Activated CD8-positive, alpha-beta T cell treated with anti-CD3 and anti-CD28 coated beads, Interleukin-2, amount 10 ng/mL, durations not matched to agents 7 days and 5 days (primary cell): ENCODE data around the gene SLC47A1. TPM values are rescaled to one million over a fixed set of nuclear protein-coding genes. Genes with fewer than 3 reads are reported as not detected.
A peak's percentile ranks its signal among the peaks of the same experiment; 100 is the strongest.
"Not testable (repeated sequence)": the region's sequence is repeated elsewhere in the genome, so short reads cannot be mapped to it uniquely, and the experiment has no call there.

Experiments
- ATAC-seq: fragments of 150-1000 bp; cut with Tn5 transposase; one replicate; pipeline ENCODE4 v1.10.0; 2021; ENCODE audit warnings: moderate library complexity
- CTCF ChIA-PET: fragments of 350-600 bp; sonication (Branson Sonifier 250); formaldehyde crosslinking; loops from one replicate; lab custom pipeline; 2021; ENCODE audit warnings: antibody characterized with exemption; lab: Charles Lee
- POLR2A ChIA-PET: fragments of 350-600 bp; sonication (Branson Sonifier 250); formaldehyde crosslinking; loops from one replicate; lab custom pipeline; 2021; ENCODE audit warnings: antibody characterized with exemption; lab: Charles Lee
- DNase-seq: peaks from one replicate; pipeline ENCODE4 v3.0.0-alpha.2; 2020
- H3K27ac Mint-ChIP-seq: one replicate; pipeline ENCODE4 v1.8.0; 2021; ENCODE audit warnings: mild to moderate bottlenecking, mixed read lengths
- H3K27me3 Mint-ChIP-seq: one replicate; pipeline ENCODE4 v1.8.0; 2021; ENCODE audit warnings: low read depth, mixed read lengths
- H3K36me3 Mint-ChIP-seq: one replicate; pipeline ENCODE4 v1.8.0; 2021; ENCODE audit warnings: low read depth, mixed read lengths
- H3K4me1 Mint-ChIP-seq: one replicate; pipeline ENCODE4 v1.8.0; 2021; ENCODE audit warnings: low read depth, mixed read lengths
- H3K4me3 Mint-ChIP-seq: one replicate; pipeline ENCODE4 v1.8.0; 2021; ENCODE audit warnings: mild to moderate bottlenecking, mixed read lengths
- H3K9me3 Mint-ChIP-seq: one replicate; pipeline ENCODE4 v1.8.0; 2022; ENCODE audit warnings: mixed read lengths; ENCODE audit not compliant: insufficient read depth
- total RNA-seq, 2 experiments: library from RNA; stranded (reverse); gene quantifications; one replicate each; pipeline ENCODE4 v1.2.3, GENCODE V29; 2021

The SLC47A1 gene
- total RNA-seq, 2 experiments from 2014 or later: not detected

DNA sequence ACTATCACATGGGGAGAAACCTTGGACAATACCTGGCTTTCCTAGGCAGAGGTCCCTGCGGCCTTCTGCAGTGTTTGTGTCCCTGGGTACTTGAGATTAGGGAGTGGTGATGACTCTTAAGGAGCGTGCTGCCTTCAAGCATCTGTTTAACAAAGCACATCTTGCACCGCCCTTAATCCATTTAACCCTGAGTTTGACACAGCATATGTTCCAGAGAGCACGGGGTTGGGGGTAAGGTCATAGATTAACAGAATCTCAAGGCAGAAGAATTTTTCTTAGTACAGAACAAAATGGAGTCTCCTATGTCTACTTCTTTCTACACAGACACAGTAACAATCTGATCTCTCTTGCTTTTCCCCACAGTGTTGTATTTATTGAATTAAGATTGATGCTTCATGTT is 28.1 kb upstream of the SLC47A1 start:
- H3K9me3 Mint-ChIP-seq, H3K36me3 Mint-ChIP-seq, H3K4me3 Mint-ChIP-seq, POLR2A ChIA-PET, H3K27me3 Mint-ChIP-seq, CTCF ChIA-PET, H3K4me1 Mint-ChIP-seq, DNase-seq, ATAC-seq, H3K27ac Mint-ChIP-seq: not testable (repeated sequence)

DNA sequence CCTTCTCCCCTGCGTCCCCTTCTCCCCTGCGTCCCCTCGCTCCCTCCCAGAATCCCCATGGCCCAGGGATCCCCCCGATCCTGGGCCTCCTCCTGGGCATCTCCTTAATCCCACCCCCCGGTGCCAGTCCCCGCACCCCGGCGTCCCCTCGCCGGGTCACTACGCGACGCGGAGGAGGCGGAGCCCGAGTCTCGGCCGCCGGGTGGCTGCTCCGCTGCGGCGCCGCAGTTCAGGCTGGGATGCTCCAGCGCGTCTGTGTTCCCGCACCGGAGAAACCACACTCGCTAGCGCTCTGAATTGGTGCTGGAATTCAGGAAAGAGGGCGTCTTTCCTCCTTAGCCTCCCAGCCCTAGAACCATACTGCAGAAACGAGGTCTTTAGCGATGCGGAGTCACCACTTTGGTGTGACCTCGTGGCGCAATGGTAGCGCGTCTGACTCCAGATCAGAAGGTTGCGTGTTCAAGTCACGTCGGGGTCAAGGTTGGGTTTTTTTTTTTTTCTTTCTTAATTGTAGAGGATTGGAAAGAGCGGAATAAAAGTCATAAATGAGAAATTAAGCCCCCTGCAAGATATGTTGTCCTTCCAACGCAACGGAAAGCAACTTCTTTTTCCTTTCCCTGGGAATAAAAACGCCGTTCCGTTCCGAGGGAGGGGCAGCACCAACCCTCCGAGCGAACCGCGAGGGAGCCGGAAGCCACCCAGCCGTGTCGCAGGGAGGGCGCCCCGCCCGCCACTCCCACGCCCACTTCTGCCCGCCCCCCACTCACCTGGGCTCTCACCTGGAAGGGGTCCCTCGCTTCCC is 25.7 kb upstream of the SLC47A1 start:
- peak overlapping the region; percentile 84 for H3K27ac Mint-ChIP-seq
- peak overlapping the region; percentile 83 for H3K4me3 Mint-ChIP-seq
- peaks cover 10% of the 10 kb centered on the region for H3K27me3 Mint-ChIP-seq
- H3K4me1 Mint-ChIP-seq: peaks cover 8% of the 10 kb centered on the region
- peak; percentile 84 for DNase-seq
- POLR2A ChIA-PET: no interaction called here
- CTCF ChIA-PET: no interaction called here
- peak; percentile 85 for ATAC-seq
- no peaks in the 10 kb centered on the region for H3K9me3 Mint-ChIP-seq
- peaks cover 2% of the 10 kb centered on the region for H3K36me3 Mint-ChIP-seq

DNA sequence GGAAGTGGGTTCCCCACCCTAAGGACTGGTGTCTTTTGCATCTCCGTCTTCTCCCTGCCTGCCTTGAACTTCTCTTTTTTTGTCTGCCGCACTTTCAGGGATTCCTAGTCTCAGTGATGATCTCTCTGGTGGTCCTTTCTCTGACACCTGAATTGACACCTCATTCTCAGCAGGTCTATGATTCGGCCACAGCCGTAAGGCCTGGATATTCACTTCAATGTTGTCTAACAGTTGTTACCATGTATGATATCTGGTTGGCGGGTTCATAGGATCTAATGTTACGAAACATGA is 25.1 kb upstream of the SLC47A1 start:
- Mint-ChIP-seq H3K27ac (peak overlapping the region; percentile 40), H3K27me3 (peaks cover 10% of the 10 kb centered on the region), H3K9me3 (no peaks in the 10 kb centered on the region), H3K36me3 (peaks cover 2% of the 10 kb centered on the region), H3K4me3 (peak overlapping the region; percentile 83), H3K4me1 (peaks cover 8% of the 10 kb centered on the region)
- no peak for DNase-seq
- POLR2A ChIA-PET: no interaction called here
- CTCF ChIA-PET: no interaction called here
- no peak for ATAC-seq

DNA sequence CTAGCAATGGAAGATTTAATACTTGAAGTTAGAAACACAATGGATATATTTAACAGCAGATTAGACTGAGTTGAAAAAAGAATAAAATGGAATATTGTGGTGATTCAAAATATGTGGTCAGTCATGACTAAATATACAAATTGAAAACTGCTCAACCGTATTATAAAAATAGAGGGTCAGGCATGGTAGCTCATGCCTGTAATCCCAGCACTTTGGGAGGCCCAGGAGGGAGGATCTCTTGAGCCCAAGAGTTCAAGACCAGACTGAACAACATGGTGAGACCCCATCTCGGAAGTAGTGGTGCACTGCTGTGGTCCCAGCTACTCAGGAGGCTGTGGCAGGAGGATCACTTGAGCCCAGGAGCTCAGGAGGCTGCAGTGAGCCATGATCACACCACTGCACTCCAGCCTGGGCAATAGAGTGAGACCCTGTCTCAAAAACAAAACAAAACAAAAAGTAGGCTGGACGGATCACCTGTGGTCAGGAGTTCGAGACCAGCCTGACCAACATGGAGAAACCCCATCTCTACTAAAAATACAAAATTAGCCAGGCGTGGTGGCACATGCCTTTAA is 24.3 kb upstream of the SLC47A1 start:
- DNase-seq, H3K27ac Mint-ChIP-seq, H3K36me3 Mint-ChIP-seq, H3K27me3 Mint-ChIP-seq, H3K4me3 Mint-ChIP-seq, H3K9me3 Mint-ChIP-seq, POLR2A ChIA-PET, ATAC-seq: not testable (repeated sequence)
- CTCF ChIA-PET: interaction anchor here (0.7 kb wide), 1 partner anchor 144 kb away, joined by 3 read pairs; no protein-coding TSS in a partner anchor
- H3K4me1 Mint-ChIP-seq: peaks cover 13% of the 10 kb centered on the region

DNA sequence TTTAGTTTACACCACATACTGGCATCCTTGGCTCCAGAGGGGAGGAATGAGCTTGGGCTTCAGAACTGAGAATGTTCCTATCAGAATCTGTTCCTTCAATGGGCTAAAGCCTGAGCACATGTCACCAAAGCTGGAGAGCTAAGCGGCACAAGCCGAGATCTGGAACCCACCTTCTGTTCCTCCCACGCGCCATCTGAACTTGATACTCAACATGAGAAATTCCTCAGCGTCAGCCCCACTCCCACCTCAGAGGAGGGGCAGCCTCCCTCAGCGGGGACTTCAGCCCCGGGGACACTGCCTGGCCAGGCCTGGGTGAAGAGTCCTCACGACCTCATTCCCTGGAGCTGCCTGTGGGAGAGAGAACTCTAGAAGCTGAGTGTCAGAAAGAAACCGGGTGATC is 22.8 kb upstream of the SLC47A1 start:
- POLR2A ChIA-PET: no interaction called here
- Mint-ChIP-seq H3K4me1 (peaks cover 13% of the 10 kb centered on the region), H3K9me3 (no peaks in the 10 kb centered on the region), H3K27ac (no peak overlapping the region), H3K27me3 (peaks cover 4% of the 10 kb centered on the region), H3K4me3 (no peak overlapping the region), H3K36me3 (peaks cover 2% of the 10 kb centered on the region)
- CTCF ChIA-PET: interaction anchor here (0.9 to 3.8 kb wide), 4 partner anchors 137 to 256 kb away, joined by 3 to 29 read pairs (median 18); partner anchors contain the start of genes ALDH3A2 and B9D1
- ATAC-seq (no peak), DNase-seq (no peak)

DNA sequence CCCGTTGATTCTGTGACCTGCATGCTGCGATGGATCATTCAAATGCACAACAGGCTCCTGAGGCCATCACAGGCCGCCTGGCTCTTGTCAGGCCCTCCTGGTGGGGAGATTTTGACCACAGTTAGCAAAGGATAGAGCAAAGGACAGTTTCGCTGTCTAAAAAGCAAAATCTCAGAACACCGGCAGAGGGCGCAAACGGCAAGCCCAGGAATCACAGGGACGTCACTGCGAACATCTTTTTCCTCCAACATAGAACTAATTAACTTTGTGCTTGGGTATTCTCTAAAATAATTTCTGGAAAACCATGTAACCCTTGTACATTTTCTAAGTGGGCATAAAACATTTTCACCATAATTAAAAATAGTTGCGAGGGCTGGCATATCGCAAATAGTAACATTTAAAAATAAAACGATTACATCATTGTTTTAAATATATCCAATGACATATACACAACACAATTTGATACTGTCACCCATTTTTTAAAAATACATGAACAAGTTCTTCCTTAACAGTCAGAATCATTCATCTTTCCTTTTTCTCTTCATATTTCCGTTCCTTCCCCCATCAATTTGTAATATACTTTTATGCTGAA is 19.7 kb upstream of the SLC47A1 start:
- Mint-ChIP-seq H3K36me3 (no peaks in the 10 kb centered on the region), H3K9me3 (no peaks in the 10 kb centered on the region), H3K4me3 (no peak overlapping the region), H3K27me3 (peaks cover 3% of the 10 kb centered on the region), H3K4me1 (peaks cover 5% of the 10 kb centered on the region), H3K27ac (no peak overlapping the region)
- ChIA-PET CTCF (interaction anchor here (0.7 to 3.8 kb wide), 16 partner anchors 9 to 268 kb away, joined by 3 to 29 read pairs (median 4); partner anchors contain the start of gene SLC47A1), POLR2A (no interaction called here)
- DNase-seq (peak; percentile 74), ATAC-seq (peak; percentile 63)

DNA sequence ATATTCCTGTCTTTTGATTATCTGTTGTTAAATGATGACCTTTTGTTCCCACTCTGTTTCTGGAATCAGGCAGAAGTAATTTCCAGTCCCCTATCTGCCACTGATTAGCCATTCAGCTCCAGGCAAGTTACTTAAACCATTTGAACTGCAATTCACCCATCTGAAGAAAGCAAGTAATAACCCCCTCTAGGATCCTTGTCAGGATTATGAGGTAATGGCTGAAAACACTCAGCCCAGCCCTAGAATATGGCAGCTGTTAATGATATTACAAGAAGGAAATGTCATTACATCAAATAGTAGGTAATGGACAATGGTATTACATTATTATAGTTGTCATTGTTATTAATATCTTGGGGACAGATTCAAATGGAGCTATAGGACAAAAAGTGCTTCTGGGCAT is 16.0 kb upstream of the SLC47A1 start:
- no peak overlapping the region for H3K4me3 Mint-ChIP-seq
- no peaks in the 10 kb centered on the region for H3K9me3 Mint-ChIP-seq
- H3K27ac Mint-ChIP-seq: no peak overlapping the region
- peaks cover 5% of the 10 kb centered on the region for H3K4me1 Mint-ChIP-seq
- no peak for ATAC-seq
- no peaks in the 10 kb centered on the region for H3K36me3 Mint-ChIP-seq
- POLR2A ChIA-PET: no interaction called here
- CTCF ChIA-PET: interaction anchor here (1.0 to 1.7 kb wide), 4 partner anchors 130 to 323 kb away, joined by 3 to 7 read pairs (median 4); partner anchors contain the start of gene ALDH3A2
- no peak for DNase-seq
- H3K27me3 Mint-ChIP-seq: peaks cover 20% of the 10 kb centered on the region

DNA sequence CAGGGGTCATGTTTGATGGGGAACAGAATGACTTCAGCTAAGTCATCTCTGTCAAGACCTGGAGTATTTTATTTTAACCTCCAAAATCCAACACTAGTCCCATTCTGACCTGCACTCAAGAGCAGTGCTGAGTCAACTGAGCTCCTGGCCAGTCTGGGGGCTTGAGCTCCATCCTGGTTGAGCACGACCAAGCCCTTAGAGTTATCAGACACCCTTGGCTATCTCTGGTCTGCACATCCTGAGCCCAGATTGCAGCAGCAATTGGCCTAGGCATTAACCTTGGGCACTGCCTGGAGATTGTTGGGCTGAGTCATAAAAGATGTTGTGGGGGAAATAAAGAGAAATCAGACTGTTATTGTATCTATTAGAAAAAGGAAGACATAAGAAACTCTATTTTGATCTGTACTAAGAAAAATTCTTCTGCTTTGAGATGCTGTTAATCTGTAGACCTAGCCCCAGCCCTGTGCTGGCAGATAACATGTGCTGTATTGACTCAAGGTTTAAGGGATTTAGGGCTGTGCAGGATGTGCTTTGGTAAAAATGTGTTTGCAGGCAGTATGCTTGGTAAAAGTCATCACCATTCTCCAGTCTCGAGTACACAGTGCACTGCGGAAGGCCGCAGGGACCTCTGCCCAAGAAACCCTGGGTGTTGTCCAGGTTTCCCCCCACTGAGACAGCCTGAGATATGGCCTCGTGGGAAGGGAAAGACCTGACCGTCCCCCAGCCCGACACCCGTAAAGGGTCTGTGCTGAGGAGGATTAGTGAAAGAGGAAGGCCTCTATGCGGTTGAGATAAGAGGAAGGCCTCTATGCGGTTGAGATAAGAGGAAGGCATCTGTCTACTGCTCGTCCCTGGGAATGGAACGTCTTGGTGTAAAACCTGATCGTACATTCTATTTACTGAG is 14.0 kb upstream of the SLC47A1 start:
- H3K9me3 Mint-ChIP-seq, H3K36me3 Mint-ChIP-seq, DNase-seq, ATAC-seq, H3K4me3 Mint-ChIP-seq, H3K4me1 Mint-ChIP-seq, POLR2A ChIA-PET, H3K27ac Mint-ChIP-seq: not testable (repeated sequence)
- CTCF ChIA-PET: interaction anchor here (1.6 kb wide), 1 partner anchor 247 kb away, joined by 7 read pairs; no protein-coding TSS in a partner anchor
- H3K27me3 Mint-ChIP-seq: peaks cover 21% of the 10 kb centered on the region

DNA sequence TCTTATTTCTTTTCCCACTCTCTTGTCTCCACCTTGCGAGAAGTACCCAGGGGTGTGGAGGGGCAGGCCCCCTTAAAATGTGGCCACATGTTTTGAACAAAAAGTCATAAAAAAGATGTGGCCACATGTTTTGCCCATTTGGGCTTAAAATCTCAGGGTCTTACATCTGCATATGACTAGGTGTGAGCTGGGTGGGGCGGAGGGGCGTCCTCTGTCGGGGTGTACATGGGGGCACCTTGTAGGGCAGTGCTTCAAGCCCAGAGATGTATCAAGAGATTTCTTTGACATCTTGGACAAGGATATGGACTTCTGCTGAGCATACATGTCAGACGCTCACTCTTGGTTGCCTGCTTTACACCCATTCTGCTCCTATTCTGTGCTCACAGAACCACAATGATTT is 13.0 kb upstream of the SLC47A1 start:
- Mint-ChIP-seq H3K4me1 (no peaks in the 10 kb centered on the region), H3K36me3 (no peaks in the 10 kb centered on the region), H3K4me3 (no peak overlapping the region), H3K27me3 (peaks cover 21% of the 10 kb centered on the region), H3K27ac (no peak overlapping the region), H3K9me3 (no peaks in the 10 kb centered on the region)
- ChIA-PET CTCF (interaction anchor here (0.8 kb wide), 1 partner anchor 224 kb away, joined by 3 read pairs; no protein-coding TSS in a partner anchor), POLR2A (no interaction called here)
- ATAC-seq: no peak
- DNase-seq: no peak

DNA sequence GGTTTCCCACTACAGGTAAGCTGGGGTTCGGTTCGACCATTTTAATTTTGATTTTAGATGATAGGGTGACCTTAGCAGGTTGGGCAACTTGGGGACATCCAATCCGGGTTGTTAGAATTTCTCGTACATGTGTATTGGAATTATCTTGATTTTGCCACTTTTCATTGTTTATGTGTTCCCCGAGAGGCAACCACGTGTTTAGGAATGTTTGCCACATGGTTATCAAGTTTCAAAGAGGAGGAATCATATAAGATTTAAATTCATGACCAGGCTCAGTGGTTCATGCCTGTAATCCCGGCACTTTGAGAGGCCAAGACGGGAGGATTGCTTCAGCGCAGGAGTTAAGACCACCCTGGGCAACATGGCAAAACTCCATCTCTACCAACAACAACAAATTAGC is 10.0 kb upstream of the SLC47A1 start:
- no peak overlapping the region for H3K27ac Mint-ChIP-seq
- H3K4me1 Mint-ChIP-seq: no peaks in the 10 kb centered on the region
- ATAC-seq: no peak
- no peak for DNase-seq
- CTCF ChIA-PET: interaction anchor here (1.1 kb wide), 1 partner anchor 10 kb away, joined by 3 read pairs; no protein-coding TSS in a partner anchor
- POLR2A ChIA-PET: no interaction called here
- no peaks in the 10 kb centered on the region for H3K9me3 Mint-ChIP-seq
- H3K36me3 Mint-ChIP-seq: no peaks in the 10 kb centered on the region
- H3K4me3 Mint-ChIP-seq: no peak overlapping the region
- peaks cover 20% of the 10 kb centered on the region for H3K27me3 Mint-ChIP-seq

DNA sequence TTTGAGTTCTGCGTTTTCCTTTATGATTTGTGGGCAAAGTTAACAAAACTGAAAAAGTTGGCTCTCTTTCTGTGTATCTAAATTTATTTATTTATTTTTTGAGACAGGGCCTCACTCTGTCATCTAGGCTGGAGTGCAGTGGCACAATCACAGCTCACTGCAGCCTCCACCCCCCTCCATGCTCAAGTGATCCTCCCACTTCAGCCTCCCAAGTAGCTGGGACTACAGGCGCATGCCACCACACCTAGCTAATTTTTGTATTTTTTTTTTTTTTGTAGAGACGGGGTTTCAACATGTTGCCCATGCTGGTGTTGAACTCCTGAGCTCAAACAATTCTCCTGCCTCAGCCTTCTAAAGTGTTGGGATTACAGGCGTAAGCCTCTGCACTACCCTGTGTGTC is 6.7 kb upstream of the SLC47A1 start:
- CTCF ChIA-PET, ATAC-seq: not testable (repeated sequence)

More for the DNA sequence above, 6.7 kb upstream of the SLC47A1 start:
- H3K4me3 Mint-ChIP-seq, H3K9me3 Mint-ChIP-seq, POLR2A ChIA-PET, H3K27ac Mint-ChIP-seq, H3K36me3 Mint-ChIP-seq, H3K4me1 Mint-ChIP-seq, DNase-seq: not testable (repeated sequence)
- peaks cover 17% of the 10 kb centered on the region for H3K27me3 Mint-ChIP-seq
